Activated naive CD4-positive, alpha-beta T cell treated with anti-CD3 and anti-CD28 coated beads, Interleukin-2, amount 50 U/mL, for 72 hours (primary cell): Measurements from ENCODE around the gene CSKMT. TPM values are rescaled to one million over a fixed set of nuclear protein-coding genes. Genes with fewer than 3 reads are reported as not detected.
"Not testable (repeated sequence)": the region's sequence is repeated elsewhere in the genome, so short reads cannot be mapped to it uniquely, and the experiment has no call there.

Experiments
- ATAC-seq, 2 donors: fragments of 150-1000 bp; cut with Tn5 transposase; 2 replicates each; pipeline ENCODE4 v1.10.0; 2021; ENCODE audit warnings: mild to moderate bottlenecking in 2 of 2, moderate library complexity in 2 of 2
- DNase-seq, 2 donors: peaks; one replicate each; pipeline ENCODE4 v3.0.0; 2021 to 2022; ENCODE audit warnings: low spot score in 2 of 2
- H3K27ac Mint-ChIP-seq, 2 donors: one replicate each; pipeline ENCODE4 v1.8.0; 2022; ENCODE audit warnings: mild to moderate bottlenecking in 2 of 2, mixed read lengths in 2 of 2
- H3K36me3 Mint-ChIP-seq, 2 donors: one replicate each; pipeline ENCODE4 v1.8.0; 2022; ENCODE audit warnings: mixed read lengths in 2 of 2
- H3K9me3 Mint-ChIP-seq, 2 donors: one replicate each; pipeline ENCODE4 v1.8.0; 2022; ENCODE audit warnings: mixed read lengths in 2 of 2
- total RNA-seq, 2 donors: library from RNA; stranded (reverse); gene quantifications; one replicate each; pipeline ENCODE4 v1.2.3, GENCODE V29; 2022

Gene CSKMT
- total RNA-seq, 2 donors from 2014 or later: 20.7 to 34.4 TPM

DNA sequence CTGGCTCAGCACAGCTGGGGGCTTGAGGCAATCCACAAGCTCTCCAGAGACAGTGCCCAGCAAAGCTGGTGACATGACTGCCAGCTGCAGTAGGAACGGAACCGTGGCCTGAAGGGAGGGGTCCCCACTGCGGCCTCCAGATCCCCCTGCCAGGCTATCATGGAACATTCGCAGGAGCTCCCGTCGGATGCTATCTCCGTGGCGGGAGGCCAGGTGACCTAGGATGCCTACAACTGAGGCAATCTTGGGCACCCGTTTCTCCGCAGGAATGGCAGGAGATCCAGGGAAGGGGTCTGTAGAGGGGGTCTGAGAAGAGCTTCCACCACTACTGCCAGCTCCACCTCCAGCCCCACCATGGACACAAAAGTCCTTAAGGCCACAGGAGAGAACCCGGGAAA lies 16.1 kb upstream of the CSKMT start:
- Mint-ChIP-seq H3K36me3 (peaks cover 19 to 20% of the 10 kb centered on the region in 2 donors), H3K9me3 (no peaks in the 10 kb centered on the region), H3K27ac (no peak overlapping the region)
- no peak for ATAC-seq
- no peak for DNase-seq

DNA sequence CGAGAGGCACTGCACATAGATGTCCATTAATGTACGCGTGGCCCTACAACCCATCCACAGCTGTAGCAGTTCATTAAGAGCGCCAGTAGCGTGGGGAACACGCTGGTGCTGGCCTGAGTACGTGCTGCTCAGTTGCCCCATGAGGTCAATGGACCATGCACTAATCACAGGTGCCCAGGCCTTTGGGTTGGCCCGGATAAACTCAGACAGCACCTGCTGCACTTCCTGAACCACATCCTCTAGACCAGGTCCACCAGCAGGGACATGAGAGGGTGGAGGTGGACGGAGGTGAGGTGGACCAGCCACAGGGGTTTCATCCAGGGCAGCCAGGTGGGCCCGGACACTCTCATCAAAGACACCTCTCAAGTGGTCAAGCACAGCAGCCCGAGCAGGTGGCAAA lies 15.6 kb upstream of the CSKMT start:
- H3K27ac Mint-ChIP-seq: no peak overlapping the region
- no peak for ATAC-seq
- DNase-seq: no peak
- H3K9me3 Mint-ChIP-seq: no peaks in the 10 kb centered on the region
- peaks cover 19 to 20% of the 10 kb centered on the region in 2 donors for H3K36me3 Mint-ChIP-seq

DNA sequence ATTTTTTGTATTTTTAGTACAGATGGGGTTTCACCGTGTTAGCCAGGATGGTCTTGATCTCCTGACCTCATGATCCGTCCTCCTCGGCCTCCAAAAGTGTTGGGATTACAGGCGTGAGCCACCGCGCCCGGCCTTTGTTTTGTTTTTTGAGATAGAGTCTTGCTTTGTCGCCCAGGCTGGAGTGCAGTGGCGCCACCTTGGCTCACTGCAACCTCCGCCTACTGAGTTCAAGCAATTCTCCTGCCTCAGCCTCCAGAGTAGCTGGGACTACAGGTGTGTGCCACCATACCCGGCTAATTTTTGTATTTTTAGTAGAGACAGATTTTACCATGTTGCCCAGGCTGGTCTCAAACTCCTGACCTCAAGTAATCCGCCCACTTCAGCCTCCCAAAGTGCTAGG lies 14.8 kb upstream of the CSKMT start:
- DNase-seq, H3K27ac Mint-ChIP-seq, ATAC-seq, H3K9me3 Mint-ChIP-seq: not testable (repeated sequence)
- peaks cover 16 to 19% of the 10 kb centered on the region in 2 donors for H3K36me3 Mint-ChIP-seq

DNA sequence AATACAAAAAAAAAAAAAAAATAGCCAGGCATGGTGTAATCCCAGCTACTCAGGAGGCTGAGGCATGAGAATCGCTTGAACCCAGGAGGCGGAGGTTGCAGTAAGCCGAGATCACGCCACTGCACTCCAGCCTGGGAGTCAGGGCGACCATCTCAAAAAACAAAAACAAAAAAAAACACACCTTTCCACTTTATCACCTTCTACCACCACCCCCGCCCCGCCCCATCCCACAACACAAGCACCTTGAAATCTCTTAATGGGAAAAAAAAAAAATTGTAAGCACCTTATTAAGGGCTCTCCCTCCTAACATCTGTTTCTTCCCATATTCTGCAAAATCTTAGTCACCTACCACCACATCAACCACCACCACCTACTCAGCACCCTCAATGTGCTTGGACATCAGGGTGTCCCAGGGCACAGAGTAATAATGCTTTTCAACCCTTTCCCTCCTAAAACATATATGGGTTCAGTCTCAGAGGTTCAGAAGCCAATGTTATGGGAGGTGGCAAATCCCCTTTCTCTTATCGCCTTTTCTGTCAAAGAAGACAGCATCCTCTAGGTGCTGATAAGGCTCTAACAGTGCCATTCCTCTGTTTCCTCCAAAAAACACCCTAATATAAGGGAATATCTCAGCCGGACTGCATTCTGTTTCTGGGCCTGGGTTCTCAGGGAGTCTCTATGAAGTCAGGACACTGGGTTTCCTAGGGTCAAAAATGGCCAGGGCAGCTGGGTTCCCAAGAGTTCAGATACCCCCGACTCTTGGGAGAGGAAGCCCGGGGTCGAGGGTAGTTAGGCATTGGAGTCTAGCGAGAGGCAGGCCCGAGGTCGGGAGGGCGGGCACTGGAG lies 12.7 kb upstream of the CSKMT start:
- Mint-ChIP-seq H3K27ac (peak overlapping the region; percentile 96), H3K36me3 (peaks cover 8 to 12% of the 10 kb centered on the region in 2 donors), H3K9me3 (no peaks in the 10 kb centered on the region)
- ATAC-seq (peak in 1 of 2 donors; percentile 61), DNase-seq (no peak)

DNA sequence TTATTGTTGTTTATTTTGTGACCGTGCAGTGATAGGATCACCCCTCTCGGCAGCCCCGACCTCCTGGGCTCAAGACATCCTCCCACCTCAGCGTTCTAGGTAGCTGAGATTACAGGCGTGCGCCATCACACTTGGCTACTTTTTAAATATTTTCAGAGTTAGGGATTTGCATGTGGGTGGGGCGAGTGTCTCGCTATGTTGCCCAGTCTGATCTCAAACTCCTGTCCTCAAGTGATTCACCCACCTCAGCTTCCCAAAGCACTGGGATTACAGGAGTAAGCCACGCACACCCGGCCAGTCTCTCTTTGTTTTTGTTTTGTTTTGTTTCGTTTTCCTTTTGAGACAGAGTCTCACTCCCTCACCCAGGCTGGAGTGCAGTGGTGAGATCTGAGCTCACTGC lies 10.8 kb upstream of the CSKMT start:
- Mint-ChIP-seq H3K9me3 (no peaks in the 10 kb centered on the region), H3K36me3 (peaks cover 8 to 12% of the 10 kb centered on the region in 2 donors), H3K27ac (peak overlapping the region; percentile 80 to 96)
- no peak for DNase-seq
- ATAC-seq: no peak

DNA sequence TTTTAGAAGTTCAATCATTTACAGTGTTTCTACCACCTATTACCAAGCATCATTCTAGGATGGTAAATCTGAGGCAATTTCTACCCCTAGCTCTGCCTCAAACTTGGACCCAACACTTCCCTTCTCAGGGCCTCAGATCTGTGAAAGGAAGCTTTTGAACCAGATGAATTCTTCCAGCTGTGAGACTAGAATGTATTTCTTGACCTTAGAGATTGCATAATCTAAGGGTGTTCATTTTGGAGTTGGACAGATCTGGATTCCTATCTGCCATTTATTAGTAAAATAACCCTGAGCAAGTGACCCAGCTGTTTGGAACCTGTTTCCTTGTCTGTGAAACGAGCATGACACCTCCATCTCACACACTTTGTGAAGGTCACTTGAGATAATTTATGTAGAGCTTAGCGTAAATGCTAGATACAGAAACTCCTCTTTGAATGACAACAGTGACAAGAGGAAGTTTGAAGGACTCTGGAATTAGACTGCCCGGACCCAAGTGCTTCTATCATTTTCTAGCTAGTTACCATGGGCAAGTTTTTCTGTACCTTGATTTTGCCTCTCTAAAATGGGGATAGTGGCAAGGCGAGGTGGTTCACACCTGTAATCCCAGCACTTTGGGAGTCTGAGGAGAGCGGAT lies 8.2 kb upstream of the CSKMT start:
- ATAC-seq (no peak), DNase-seq (no peak)
- Mint-ChIP-seq H3K9me3 (no peaks in the 10 kb centered on the region), H3K27ac (no peak overlapping the region), H3K36me3 (peaks cover 7 to 8% of the 10 kb centered on the region in 2 donors)

DNA sequence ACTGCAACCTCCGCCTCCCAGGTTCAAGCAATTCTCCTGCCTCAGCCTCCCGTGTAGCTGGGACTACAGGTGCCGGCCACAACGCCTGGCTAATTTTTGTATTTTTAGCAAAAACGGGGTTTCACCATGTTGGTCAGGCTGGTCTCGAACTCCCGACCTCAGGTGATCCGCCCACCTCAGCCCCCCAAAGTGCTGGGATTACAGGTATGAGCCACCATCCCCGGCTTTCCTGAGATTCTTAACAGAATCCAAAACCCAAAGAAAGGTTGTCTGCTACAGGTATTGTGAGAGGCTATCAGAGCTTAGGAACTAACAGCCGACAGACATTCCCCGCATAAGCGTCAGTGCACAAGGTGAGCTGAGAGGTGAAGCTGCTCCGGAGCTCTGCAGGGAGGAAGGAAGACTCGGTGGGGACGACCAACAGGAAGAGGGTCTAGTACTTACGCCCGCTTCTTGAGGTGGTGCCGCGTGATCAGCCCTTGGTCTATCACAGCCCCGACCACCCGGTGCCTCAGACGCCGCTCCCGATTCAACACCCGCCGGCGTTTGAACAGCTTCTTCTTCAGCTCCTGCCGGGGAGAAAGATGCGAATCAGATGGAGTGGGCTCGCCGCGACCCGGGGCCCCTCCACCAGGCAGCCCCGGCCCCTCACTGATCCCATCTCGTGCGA lies 572 bp upstream of the CSKMT start:
- Mint-ChIP-seq H3K36me3 (peaks cover 39 to 43% of the 10 kb centered on the region in 2 donors), H3K9me3 (no peaks in the 10 kb centered on the region), H3K27ac (peak overlapping the region; percentile 96 to 98)
- peak; percentile 49 to 50 for ATAC-seq
- peak in 1 of 2 donors; percentile 53 for DNase-seq

DNA sequence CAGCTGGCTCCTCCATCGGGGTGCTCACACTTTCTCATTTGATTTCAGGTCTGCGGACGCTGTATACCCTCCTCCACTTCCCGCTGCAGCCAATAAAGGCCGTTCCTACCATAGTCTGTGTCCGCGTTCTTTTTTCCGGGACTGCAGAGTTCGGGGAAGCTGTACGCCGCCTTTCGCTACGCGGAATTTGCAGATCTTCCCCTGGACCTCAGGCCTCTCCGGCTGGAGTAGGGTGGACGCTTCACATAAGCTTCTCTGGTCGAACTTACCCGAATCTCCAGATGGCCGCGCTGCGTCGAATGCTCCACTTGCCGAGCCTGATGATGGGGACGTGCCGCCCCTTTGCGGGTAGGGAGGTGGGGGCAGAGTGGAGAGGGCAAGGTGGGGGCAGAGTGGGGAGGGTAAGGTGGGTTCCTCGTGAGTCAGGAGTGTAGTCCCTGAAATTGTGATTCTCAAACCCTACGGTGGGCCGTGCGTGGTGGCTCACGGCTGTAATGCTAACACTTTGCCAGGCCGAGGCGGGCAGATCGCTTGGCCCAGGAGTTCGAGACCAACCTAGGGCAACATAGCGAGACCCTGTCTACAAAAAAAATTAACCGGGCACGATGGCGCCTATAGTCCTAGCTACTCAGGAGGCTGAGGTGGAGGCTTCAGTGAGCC lies 617 bp downstream of the CSKMT start:
- Mint-ChIP-seq H3K36me3 (peaks cover 47 to 49% of the 10 kb centered on the region in 2 donors), H3K27ac (peak overlapping the region; percentile 96 to 98), H3K9me3 (no peaks in the 10 kb centered on the region)
- ATAC-seq: peak; percentile 28 to 31
- DNase-seq: peak in 1 of 2 donors; percentile 39

DNA sequence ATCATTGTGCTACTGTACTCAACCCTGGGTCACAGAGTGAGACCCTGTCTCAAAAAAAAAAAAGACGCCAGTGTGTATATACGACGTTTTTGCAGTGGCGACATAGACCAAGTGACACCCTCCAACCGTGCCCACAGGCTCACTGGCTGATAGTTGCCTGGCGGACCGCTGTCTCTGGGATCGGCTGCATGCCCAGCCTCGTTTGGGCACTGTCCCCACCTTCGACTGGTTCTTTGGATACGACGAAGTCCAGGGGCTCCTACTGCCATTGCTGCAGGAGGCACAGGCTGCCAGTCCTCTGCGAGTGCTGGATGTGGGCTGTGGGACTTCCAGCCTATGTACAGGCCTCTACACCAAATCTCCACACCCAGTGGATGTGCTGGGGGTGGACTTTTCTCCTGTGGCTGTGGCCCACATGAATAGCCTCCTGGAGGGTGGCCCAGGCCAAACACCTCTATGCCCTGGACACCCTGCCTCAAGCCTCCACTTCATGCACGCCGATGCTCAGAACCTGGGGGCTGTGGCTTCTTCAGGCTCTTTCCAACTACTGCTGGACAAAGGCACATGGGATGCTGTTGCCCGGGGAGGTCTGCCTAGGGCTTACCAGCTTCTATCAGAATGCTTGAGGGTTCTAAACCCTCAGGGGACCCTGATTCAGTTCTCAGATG lies 1.3 kb downstream of the CSKMT start:
- ATAC-seq: no peak
- H3K9me3 Mint-ChIP-seq: no peaks in the 10 kb centered on the region
- H3K27ac Mint-ChIP-seq: peak overlapping the region; percentile 96 to 98
- no peak for DNase-seq
- peaks cover 54 to 56% of the 10 kb centered on the region in 2 donors for H3K36me3 Mint-ChIP-seq

DNA sequence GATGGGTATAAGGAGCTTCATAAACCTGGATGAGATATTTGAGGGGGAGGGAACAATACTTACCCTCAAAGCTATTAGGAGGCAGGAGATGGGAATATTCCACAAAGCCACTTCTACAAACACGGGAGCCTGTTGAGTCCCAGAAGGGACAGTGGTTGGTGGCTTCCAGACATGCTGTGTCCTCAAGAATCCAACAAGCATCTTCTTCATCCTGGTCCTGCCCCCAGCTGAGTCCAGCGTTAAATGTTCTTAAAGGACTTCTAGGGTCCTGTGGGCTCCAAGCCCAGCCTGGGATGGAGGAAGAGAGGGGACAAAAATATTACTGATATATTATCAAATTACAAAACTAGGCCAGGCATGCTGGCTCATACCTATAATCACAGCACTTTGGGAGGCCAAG lies 2.3 kb downstream of the CSKMT start:
- DNase-seq: no peak
- Mint-ChIP-seq H3K36me3 (peaks cover 62 to 64% of the 10 kb centered on the region in 2 donors), H3K9me3 (no peaks in the 10 kb centered on the region), H3K27ac (peak overlapping the region in 1 of 2 donors; percentile 96)
- no peak for ATAC-seq

DNA sequence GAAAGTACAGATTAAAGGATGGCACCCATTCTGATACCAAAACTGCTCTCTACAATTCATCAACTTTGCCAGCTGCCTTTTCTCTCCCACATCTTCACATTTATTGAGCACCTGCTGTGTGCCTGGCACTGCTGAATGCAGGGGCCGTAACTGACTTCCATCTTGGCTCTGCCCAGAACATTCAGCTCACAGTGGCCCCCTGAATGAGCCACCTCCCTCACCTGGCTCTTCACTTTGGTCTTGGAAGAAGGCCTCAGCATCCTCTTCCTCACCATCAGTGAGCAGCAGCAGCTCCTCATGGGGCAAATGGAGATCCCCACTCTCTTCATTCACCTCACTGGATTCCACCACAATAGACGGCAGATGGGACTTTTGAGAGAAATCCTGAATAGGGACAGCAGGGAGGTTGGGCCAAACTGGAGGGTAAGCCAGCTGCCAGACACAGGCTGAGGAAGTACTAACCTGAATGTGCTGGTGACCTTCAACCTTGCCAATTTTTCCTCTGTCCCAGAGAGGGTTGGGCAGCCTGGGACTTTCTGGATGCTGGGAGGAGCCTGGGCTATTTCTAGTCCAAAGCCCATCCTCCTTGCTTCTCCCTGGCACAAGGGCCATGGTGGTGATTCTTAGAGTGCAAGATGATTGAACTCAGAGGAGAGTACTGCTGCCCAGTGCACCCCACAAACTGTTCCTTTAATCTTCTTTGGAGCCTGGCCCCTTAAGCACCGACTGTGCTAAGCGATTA lies 4.5 kb downstream of the CSKMT start:
- Mint-ChIP-seq H3K27ac (peak overlapping the region; percentile 82 to 97), H3K36me3 (peaks cover 50 to 56% of the 10 kb centered on the region in 2 donors), H3K9me3 (no peaks in the 10 kb centered on the region)
- DNase-seq (no peak), ATAC-seq (no peak)

DNA sequence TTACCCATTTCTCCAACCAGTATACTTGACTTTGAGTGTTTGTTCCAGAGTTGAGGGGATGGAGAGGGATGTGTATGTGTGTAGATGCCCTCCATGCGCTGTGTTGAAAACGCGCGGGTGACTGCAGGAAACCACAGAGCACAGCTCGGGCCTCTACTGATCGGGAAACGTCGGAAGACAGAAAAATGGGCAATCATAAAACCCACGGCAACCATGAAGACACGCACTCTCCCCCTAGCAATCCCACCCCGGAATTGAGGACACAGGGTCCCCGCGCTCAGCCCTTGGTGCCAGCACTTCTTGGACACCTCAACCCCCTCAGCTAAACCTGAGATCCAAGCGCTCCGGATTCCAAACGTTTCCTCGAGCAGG lies 6.1 kb downstream of the CSKMT start:
- ATAC-seq (peak; percentile 17 to 20), DNase-seq (no peak)
- Mint-ChIP-seq H3K9me3 (no peaks in the 10 kb centered on the region), H3K27ac (peak overlapping the region; percentile 97 to 98), H3K36me3 (peaks cover 33 to 53% of the 10 kb centered on the region in 2 donors)

DNA sequence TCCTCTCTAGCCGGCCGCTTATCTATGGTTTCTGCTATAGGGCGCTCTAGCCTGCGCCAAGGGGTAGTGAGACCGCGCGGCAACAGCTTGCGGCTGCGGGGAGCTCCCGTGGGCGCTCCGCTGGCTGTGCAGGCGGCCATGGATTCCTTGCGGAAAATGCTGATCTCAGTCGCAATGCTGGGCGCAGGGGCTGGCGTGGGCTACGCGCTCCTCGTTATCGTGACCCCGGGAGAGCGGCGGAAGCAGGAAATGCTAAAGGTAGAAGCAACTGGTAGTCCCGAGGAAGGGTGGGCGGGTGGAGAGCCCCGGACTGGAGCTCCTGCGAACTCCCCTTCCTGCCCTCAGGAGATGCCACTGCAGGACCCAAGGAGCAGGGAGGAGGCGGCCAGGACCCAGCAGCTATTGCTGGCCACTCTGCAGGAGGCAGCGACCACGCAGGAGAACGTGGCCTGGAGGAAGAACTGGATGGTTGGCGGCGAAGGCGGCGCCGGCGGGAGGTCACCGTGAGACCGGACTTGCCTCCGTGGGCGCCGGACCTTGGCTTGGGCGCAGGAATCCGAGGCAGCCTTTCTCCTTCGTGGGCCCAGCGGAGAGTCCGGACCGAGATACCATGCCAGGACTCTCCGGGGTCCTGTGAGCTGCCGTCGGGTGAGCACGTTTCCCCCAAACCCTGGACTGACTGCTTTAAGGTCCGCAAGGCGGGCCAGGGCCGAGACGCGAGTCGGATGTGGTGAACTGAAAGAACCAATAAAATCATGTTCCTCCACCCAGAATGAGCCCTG lies 6.7 kb downstream of the CSKMT start, which contains the start of the genes LBHD1 and UQCC3:
TSS of gene LBHD1 (minus strand) at position 660 of the 782 bp plus-strand sequence. CDS start 2,236 bp downstream, outside the sequence.
TSS of gene UQCC3 (plus strand) at position 66 of the 782 bp plus-strand sequence. CDS start at position 139, 73 bp downstream.
- peak; percentile 89 to 91 for ATAC-seq
- H3K27ac Mint-ChIP-seq: peak within 1 kb of the TSS; percentile 97 to 98

DNA sequence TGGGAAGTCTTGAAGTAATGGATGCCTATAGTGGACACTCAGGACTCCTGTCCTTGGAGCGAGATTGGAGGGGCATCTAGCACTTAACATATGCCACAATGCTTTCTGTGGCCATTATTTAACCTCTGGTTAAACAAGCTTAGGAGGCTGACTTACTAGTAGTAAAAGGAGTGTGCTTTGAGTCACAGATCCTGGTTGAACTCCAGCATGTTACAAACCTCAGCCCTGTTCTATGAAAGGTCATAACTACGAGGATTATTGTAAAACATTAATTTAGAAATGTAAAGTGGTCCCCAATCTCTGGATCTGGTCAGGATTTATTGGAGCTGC lies 8.0 kb downstream of the CSKMT start:
- Mint-ChIP-seq H3K36me3 (peaks cover 33 to 45% of the 10 kb centered on the region in 2 donors), H3K27ac (peak overlapping the region; percentile 97 to 98), H3K9me3 (no peaks in the 10 kb centered on the region)
- ATAC-seq (no peak), DNase-seq (no peak)

More for the DNA sequence above, 6.7 kb downstream of the CSKMT start, which contains the start of the genes LBHD1 and UQCC3:
- Mint-ChIP-seq H3K9me3 (no peaks in the 10 kb centered on the region), H3K36me3 (peaks cover 29 to 48% of the 10 kb centered on the region in 2 donors)
- DNase-seq: peak; percentile 79 to 80

DNA sequence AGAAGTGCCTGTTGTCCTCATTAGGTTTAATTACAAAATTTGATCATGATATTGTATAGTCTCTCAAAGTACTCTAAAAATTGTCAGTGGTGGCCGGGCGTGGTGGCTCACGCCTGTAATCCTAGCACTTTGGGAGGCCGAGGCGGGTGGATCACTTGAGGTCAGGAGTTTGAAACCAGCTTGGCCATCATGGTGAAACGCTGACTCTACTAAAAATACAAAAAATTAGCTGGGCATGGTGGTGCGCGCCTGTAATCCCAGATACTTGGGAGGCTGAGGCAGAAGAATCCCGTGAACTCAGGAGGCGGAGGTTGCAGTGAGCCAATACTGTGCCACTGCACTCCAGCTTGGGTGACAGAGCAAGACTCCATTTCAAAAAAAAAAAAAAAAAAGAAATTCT lies 10.3 kb downstream of the CSKMT start:
- not testable (repeated sequence) for H3K9me3 Mint-ChIP-seq, DNase-seq, ATAC-seq, H3K27ac Mint-ChIP-seq
- H3K36me3 Mint-ChIP-seq: peaks cover 35 to 38% of the 10 kb centered on the region in 2 donors
